K562 treated with DMSO at 1 percent for 24 hours (cell line): ENCODE results near the gene GPR37. TPM values are rescaled to one million over a fixed set of nuclear protein-coding genes. Genes with fewer than 3 reads are reported as not detected.

ENCODE experiments used
- total RNA-seq: library from RNA; unstranded; fragments of 300-600 nt; gene quantifications from 2 replicates; pipeline ENCODE4 v1.2.3, GENCODE V29; 2022; ENCODE audit warnings: low read depth; ENCODE audit not compliant: insufficient read depth

The GPR37 gene
- total RNA-seq = 0.21 TPM in 1 of 2 replicates, not detected in the other

GRCh38 chr7:124765401-124766352 lies at the start of gene GPR37:
Gene GPR37 (minus strand): TSS chr7:124765792. CDS start chr7:124764976, 816 bp downstream.

Other genes with a start within 250 kb of the GPR37 start
- gene POT1, start 164.0 kb upstream of the GPR37 start, total RNA-seq = 28.7 and 33.7 TPM in 2 replicates